ENCODE data around the gene ADAMTS2. TPM values are rescaled to one million over a fixed set of nuclear protein-coding genes. Genes with fewer than 3 reads are reported as not detected.
"Not testable (repeated sequence)": the region's sequence is repeated elsewhere in the genome, so short reads cannot be mapped to it uniquely, and the experiment has no call there.

Gene ADAMTS2
- polyA plus RNA-seq, 1 experiment, result 129 TPM

GRCh38 chr5:179284751-179285631 lies 60.3 kb downstream of the ADAMTS2 start:
- CTCF ChIA-PET, result interaction anchor here (1.0 to 1.2 kb wide), 2 partner anchors 8 to 14 kb away, joined by 3 read pairs; no protein-coding TSS in a partner anchor

DNA sequence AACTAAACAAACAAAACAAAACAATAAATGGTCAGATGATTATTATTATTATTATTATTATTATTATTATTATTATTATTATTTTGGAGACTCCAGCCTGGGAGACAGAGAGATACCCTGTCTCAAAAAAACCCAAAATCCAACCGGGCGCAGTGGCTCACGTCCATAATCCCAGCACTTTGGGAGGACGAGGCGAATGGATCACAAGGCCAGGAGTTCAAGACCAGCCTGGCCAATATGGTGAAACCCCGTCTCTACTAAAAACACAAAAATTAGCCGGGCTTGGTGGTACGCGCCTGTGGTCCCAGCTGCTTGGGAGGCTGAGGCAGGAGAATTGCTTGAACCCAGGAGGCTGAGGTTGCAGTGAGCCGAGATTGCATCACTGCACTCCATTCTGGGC lies 61.4 kb downstream of the ADAMTS2 start:
- CTCF ChIA-PET; POLR2A ChIA-PET; H3K4me3 ChIP-seq (ENCODE audit: low read depth, low read length); H3K27me3 ChIP-seq (ENCODE audit: control insufficient read depth, insufficient read depth, low read length); DNase-seq (ENCODE audit: low read depth); H3K36me3 ChIP-seq (ENCODE audit: control insufficient read depth, insufficient read depth, low read length): not testable (repeated sequence)

More at GRCh38 chr5:179284751-179285631, 60.3 kb downstream of the ADAMTS2 start:
- POLR2A ChIA-PET, result no interaction called here
- Histone ChIP-seq H3K4me3 (ENCODE audit: low read depth, low read length) (no peak overlapping the region), H3K36me3 (ENCODE audit: control insufficient read depth, insufficient read depth, low read length) (no peaks in the 10 kb centered on the region; the same call in 1 of the 2 replicates), H3K27me3 (ENCODE audit: control insufficient read depth, insufficient read depth, low read length) (no peaks in the 10 kb centered on the region)
- TF ChIP-seq CTCF (IDR thresholded peaks at IDR 0.05; ENCODE audit: insufficient read depth, low read depth, low read length), result no peak
- no peak for DNase-seq (ENCODE audit: low read depth)

DNA sequence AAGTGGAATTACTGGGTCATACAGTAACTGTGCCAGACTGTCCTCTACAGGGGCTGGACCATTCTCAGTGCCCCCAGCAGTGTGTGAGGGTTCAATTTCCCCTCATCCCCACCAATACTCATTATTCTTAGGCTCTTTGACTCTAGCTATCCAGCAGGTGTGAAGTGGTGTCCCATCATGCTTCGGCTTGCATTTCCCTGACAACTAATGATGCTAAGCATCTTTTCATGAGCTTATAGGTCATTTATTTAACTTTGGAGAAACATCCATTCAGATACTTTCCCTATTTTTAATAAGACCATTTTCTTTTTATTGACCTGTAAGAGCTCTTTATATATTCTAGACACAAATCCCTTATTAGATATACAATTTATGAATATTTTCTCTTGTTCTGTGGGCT lies 63.6 kb downstream of the ADAMTS2 start:
- TF ChIP-seq CTCF (IDR thresholded peaks at IDR 0.05; ENCODE audit: insufficient read depth, low read depth, low read length), result no peak
- H3K36me3 ChIP-seq (ENCODE audit: control insufficient read depth, insufficient read depth, low read length), result no peaks in the 10 kb centered on the region; the same call in 1 of the 2 replicates
- ChIA-PET CTCF (interaction anchor here (1.4 kb wide), 1 partner anchor 11 kb away, joined by 7 read pairs; no protein-coding TSS in a partner anchor), POLR2A (no interaction called here)
- H3K27me3 ChIP-seq (ENCODE audit: control insufficient read depth, insufficient read depth, low read length), result no peaks in the 10 kb centered on the region
- no peak for DNase-seq (ENCODE audit: low read depth)
- H3K4me3 ChIP-seq (ENCODE audit: low read depth, low read length), result no peak overlapping the region

- CTCF ChIA-PET, result interaction anchor here (0.7 to 2.0 kb wide), 6 partner anchors 13 to 66 kb away, joined by 3 to 8 read pairs (median 3); no protein-coding TSS in a partner anchor
- TF ChIP-seq CTCF (IDR thresholded peaks at IDR 0.05; ENCODE audit: insufficient read depth, low read depth, low read length), result no peak
- Histone ChIP-seq H3K36me3 (ENCODE audit: control insufficient read depth, insufficient read depth, low read length) (no peaks in the 10 kb centered on the region; the same call in 1 of the 2 replicates), H3K27me3 (ENCODE audit: control insufficient read depth, insufficient read depth, low read length) (no peaks in the 10 kb centered on the region), H3K4me3 (ENCODE audit: low read depth, low read length) (no peak overlapping the region)
- DNase-seq (ENCODE audit: low read depth), result no peak
- POLR2A ChIA-PET, result no interaction called here
These were observed 65.2 kb downstream of the ADAMTS2 start for GRCh38 chr5:179280095-179280490.

- ChIA-PET CTCF (interaction anchor here (0.7 to 2.0 kb wide), 7 partner anchors 14 to 67 kb away, joined by 3 to 8 read pairs (median 3); no protein-coding TSS in a partner anchor), POLR2A (no interaction called here)
- H3K27me3 ChIP-seq (ENCODE audit: control insufficient read depth, insufficient read depth, low read length), result no peaks in the 10 kb centered on the region
- TF ChIP-seq CTCF (IDR thresholded peaks at IDR 0.05; ENCODE audit: insufficient read depth, low read depth, low read length), result no peak
- H3K4me3 ChIP-seq (ENCODE audit: low read depth, low read length), result no peak overlapping the region
- DNase-seq (ENCODE audit: low read depth), result no peak
- H3K36me3 ChIP-seq (ENCODE audit: control insufficient read depth, insufficient read depth, low read length), result no peaks in the 10 kb centered on the region; the same call in none of the 2 replicates
These were observed 65.7 kb downstream of the ADAMTS2 start for GRCh38 chr5:179279347-179280094.
